Adipocyte (in vitro differentiated cells): Measurements from ENCODE around the gene PDE3A.
A peak's percentile ranks its signal among the peaks of the same experiment; 100 is the strongest.

Source experiments
- DNase-seq: peaks from one replicate; pipeline ENCODE4 v3.0.0-alpha.2; 2015; ENCODE audit warnings: low read depth
- H3K27me3 ChIP-seq: replicated peaks from 2 replicates; pipeline ENCODE4 v1.7.0; 2013; ENCODE audit warnings: mild to moderate bottlenecking, low read length, moderate library complexity; ENCODE audit not compliant: control insufficient read depth, insufficient read depth
- H3K36me3 ChIP-seq: 2 replicates; pipeline ENCODE4 v1.7.0; 2013; ENCODE audit warnings: low read length, mild to moderate bottlenecking, moderate library complexity; ENCODE audit not compliant: control insufficient read depth, insufficient read depth, severe bottlenecking
- H3K4me1 ChIP-seq: 2 replicates; pipeline ENCODE4 v1.7.0; 2013; ENCODE audit warnings: mild to moderate bottlenecking, low read length, moderate library complexity; ENCODE audit not compliant: control insufficient read depth, insufficient read depth
- H3K4me3 ChIP-seq: 2 replicates; pipeline ENCODE4 v1.7.0; 2013; ENCODE audit warnings: mild to moderate bottlenecking, low read length, moderate library complexity
- H3K9ac ChIP-seq: 2 replicates; pipeline ENCODE4 v1.7.0; 2013; ENCODE audit warnings: mild to moderate bottlenecking, low read length, moderate library complexity
- H3K9me3 ChIP-seq: 2 replicates; pipeline ENCODE4 v1.7.0; 2013; ENCODE audit warnings: mild to moderate bottlenecking, low read length, moderate library complexity; ENCODE audit not compliant: control insufficient read depth

PDE3A gene

GRCh38 chr12:20477255-20477654 is 108.9 kb downstream of the PDE3A start:
- no peaks in the 10 kb centered on the region for H3K36me3 ChIP-seq
- no peaks in the 10 kb centered on the region for H3K9me3 ChIP-seq
- H3K27me3 ChIP-seq = no peaks in the 10 kb centered on the region
- no peak overlapping the region for H3K9ac ChIP-seq
- DNase-seq = no peak
- no peak overlapping the region for H3K4me3 ChIP-seq
- peaks cover 11% of the 10 kb centered on the region for H3K4me1 ChIP-seq

GRCh38 chr12:20477672-20478071 is 109.3 kb downstream of the PDE3A start:
- Histone ChIP-seq H3K27me3 (no peaks in the 10 kb centered on the region), H3K9me3 (no peaks in the 10 kb centered on the region), H3K9ac (no peak overlapping the region), H3K36me3 (no peaks in the 10 kb centered on the region), H3K4me3 (no peak overlapping the region), H3K4me1 (peaks cover 11% of the 10 kb centered on the region)
- DNase-seq = no peak

GRCh38 chr12:20482491-20483054 is 114.2 kb downstream of the PDE3A start:
- peak; percentile 57 for DNase-seq
- Histone ChIP-seq H3K9ac (no peak overlapping the region), H3K4me1 (peaks cover 25% of the 10 kb centered on the region), H3K9me3 (no peaks in the 10 kb centered on the region), H3K27me3 (no peaks in the 10 kb centered on the region), H3K4me3 (no peak overlapping the region), H3K36me3 (no peaks in the 10 kb centered on the region)

- peaks cover 31% of the 10 kb centered on the region for H3K4me1 ChIP-seq
- no peak overlapping the region for H3K4me3 ChIP-seq
- H3K27me3 ChIP-seq = no peaks in the 10 kb centered on the region
- no peaks in the 10 kb centered on the region for H3K9me3 ChIP-seq
- peak; percentile 53 for DNase-seq
- H3K36me3 ChIP-seq = no peaks in the 10 kb centered on the region
- H3K9ac ChIP-seq = no peak overlapping the region
These were observed 115.4 kb downstream of the PDE3A start for GRCh38 chr12:20483776-20484175.

- Histone ChIP-seq H3K9me3 (no peaks in the 10 kb centered on the region), H3K27me3 (no peaks in the 10 kb centered on the region), H3K36me3 (no peaks in the 10 kb centered on the region), H3K4me3 (no peak overlapping the region), H3K4me1 (peaks cover 45% of the 10 kb centered on the region), H3K9ac (no peak overlapping the region)
- no peak for DNase-seq
These were observed 117.9 kb downstream of the PDE3A start for GRCh38 chr12:20486233-20486632.

- peaks cover 41% of the 10 kb centered on the region for H3K4me1 ChIP-seq
- H3K36me3 ChIP-seq = no peaks in the 10 kb centered on the region
- no peak overlapping the region for H3K4me3 ChIP-seq
- H3K27me3 ChIP-seq = no peaks in the 10 kb centered on the region
- no peak overlapping the region for H3K9ac ChIP-seq
- H3K9me3 ChIP-seq = no peaks in the 10 kb centered on the region
- peak; percentile 67 for DNase-seq
These were observed 119.2 kb downstream of the PDE3A start for GRCh38 chr12:20487519-20487918.

GRCh38 chr12:20489645-20490044 is 121.3 kb downstream of the PDE3A start:
- no peaks in the 10 kb centered on the region for H3K36me3 ChIP-seq
- no peak overlapping the region for H3K4me3 ChIP-seq
- H3K4me1 ChIP-seq = peaks cover 39% of the 10 kb centered on the region
- H3K9me3 ChIP-seq = no peaks in the 10 kb centered on the region
- no peaks in the 10 kb centered on the region for H3K27me3 ChIP-seq
- no peak overlapping the region for H3K9ac ChIP-seq
- DNase-seq = no peak

GRCh38 chr12:20490213-20490612 is 121.9 kb downstream of the PDE3A start:
- peaks cover 45% of the 10 kb centered on the region for H3K4me1 ChIP-seq
- H3K4me3 ChIP-seq = no peak overlapping the region

GRCh38 chr12:20491290-20491689 is 123.0 kb downstream of the PDE3A start:
- peaks cover 48% of the 10 kb centered on the region for H3K4me1 ChIP-seq
- DNase-seq = no peak
- no peaks in the 10 kb centered on the region for H3K9me3 ChIP-seq
- H3K4me3 ChIP-seq = no peak overlapping the region
- no peak overlapping the region for H3K9ac ChIP-seq
- H3K27me3 ChIP-seq = no peaks in the 10 kb centered on the region
- no peaks in the 10 kb centered on the region for H3K36me3 ChIP-seq

More at GRCh38 chr12:20490213-20490612, 121.9 kb downstream of the PDE3A start:
- Histone ChIP-seq H3K9ac (no peak overlapping the region), H3K9me3 (no peaks in the 10 kb centered on the region), H3K27me3 (no peaks in the 10 kb centered on the region), H3K36me3 (no peaks in the 10 kb centered on the region)
- peak; percentile 55 for DNase-seq

GRCh38 chr12:20492251-20492760 is 124.0 kb downstream of the PDE3A start:
- peaks cover 38% of the 10 kb centered on the region for H3K4me1 ChIP-seq
- DNase-seq = no peak
- H3K27me3 ChIP-seq = no peaks in the 10 kb centered on the region

GRCh38 chr12:20493934-20494333 is 125.6 kb downstream of the PDE3A start:
- no peaks in the 10 kb centered on the region for H3K27me3 ChIP-seq
- no peak overlapping the region for H3K4me3 ChIP-seq
- H3K4me1 ChIP-seq = peaks cover 32% of the 10 kb centered on the region
- no peaks in the 10 kb centered on the region for H3K9me3 ChIP-seq
- H3K36me3 ChIP-seq = no peaks in the 10 kb centered on the region
- H3K9ac ChIP-seq = no peak overlapping the region
- DNase-seq = peak; percentile 60

More at GRCh38 chr12:20492251-20492760, 124.0 kb downstream of the PDE3A start:
- Histone ChIP-seq H3K9ac (no peak overlapping the region), H3K4me3 (no peak overlapping the region), H3K9me3 (no peaks in the 10 kb centered on the region), H3K36me3 (no peaks in the 10 kb centered on the region)

- H3K36me3 ChIP-seq = no peaks in the 10 kb centered on the region
- no peak overlapping the region for H3K4me3 ChIP-seq
- peaks cover 29% of the 10 kb centered on the region for H3K4me1 ChIP-seq
- DNase-seq = peak; percentile 74
- no peak overlapping the region for H3K9ac ChIP-seq
- no peaks in the 10 kb centered on the region for H3K27me3 ChIP-seq
- H3K9me3 ChIP-seq = no peaks in the 10 kb centered on the region
These were observed 126.5 kb downstream of the PDE3A start for GRCh38 chr12:20494851-20495250.
